ENCODE results near the gene ZNF497. TPM values are rescaled to one million over a fixed set of nuclear protein-coding genes. Genes with fewer than 3 reads are reported as not detected.

ZNF497 gene
- polyA plus RNA-seq, 1 of the 3 experiments (the other 2 are of a cell fraction) = 1.1 TPM

DNA sequence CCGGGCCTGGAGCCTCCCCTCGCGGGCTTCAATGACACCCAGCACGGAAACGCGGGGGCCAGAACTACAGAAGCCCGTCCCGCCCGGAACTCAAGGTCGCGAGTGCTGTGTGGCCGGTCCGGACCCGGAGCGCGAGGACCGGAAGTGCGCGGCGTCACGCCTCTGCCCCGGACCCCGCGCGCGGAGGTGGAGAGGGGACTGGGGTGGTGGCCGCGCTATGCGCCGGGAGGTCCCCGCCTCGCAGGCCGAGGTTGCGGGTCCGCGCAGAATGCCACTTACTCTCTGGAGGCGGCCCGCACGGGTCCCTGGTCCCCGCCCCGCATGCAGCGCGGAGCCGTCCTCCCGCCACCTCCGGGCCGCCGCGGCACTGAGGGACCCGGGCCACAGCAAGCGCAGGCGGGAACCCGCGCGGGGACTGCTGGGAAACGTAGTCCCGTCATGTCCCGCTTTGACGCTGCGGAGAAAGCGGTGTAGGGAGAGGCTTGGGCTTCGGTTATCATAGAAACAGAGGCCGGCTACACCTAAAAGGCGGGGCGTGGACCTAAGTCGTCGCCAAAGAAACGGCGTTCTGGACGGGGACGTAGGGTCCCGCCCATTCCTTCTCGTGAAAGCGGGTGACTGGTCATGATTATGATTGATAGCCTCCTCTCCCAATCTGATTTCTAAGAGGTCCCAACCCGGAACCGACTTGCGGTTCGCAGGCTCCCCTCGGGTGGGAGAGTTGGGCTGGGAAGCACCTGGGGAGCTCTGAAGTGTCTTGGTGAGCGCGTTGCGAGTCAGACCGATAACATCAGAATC, 18.3 kb upstream of the ZNF497 start, which contains the start of gene ZNF837:
Gene ZNF837, minus strand, starts transcription at position 369 of the 798 bp plus-strand sequence. CDS start 11,698 bp downstream, outside the sequence.
- H3K4me1 ChIP-seq (ENCODE audit: control insufficient read depth in 1 of 2, insufficient read depth in 2 of 2, low read depth in 1 of 2, low read length in 1 of 2) = peaks cover 12 to 28% of the 10 kb centered on the region in 2 experiments; a peak in 2 of 4 replicates
- H3K27me3 ChIP-seq (ENCODE audit: insufficient read depth) = no peaks in the 10 kb centered on the region
- peak within 1 kb of the TSS; percentile 81 to 89 for H3K27ac ChIP-seq (ENCODE audit: low read depth in 2 of 2, low read length in 1 of 2)
- H3K4me2 ChIP-seq = peak within 1 kb of the TSS; percentile 98
- no peaks in the 10 kb centered on the region for H3K9me2 ChIP-seq
- peak within 1 kb of the TSS; percentile 79; the same call in 1 of the 2 replicates for H2AFZ ChIP-seq (ENCODE audit: low read depth)
- peak within 1 kb of the TSS; percentile 84 for H3K9ac ChIP-seq
- H3K36me3 ChIP-seq (replicated peaks in 1 of 2; ENCODE audit: control insufficient read depth in 1 of 2, insufficient read depth in 2 of 2, low read length in 1 of 2) = no peaks in the 10 kb centered on the region
- H4K20me1 ChIP-seq (ENCODE audit: insufficient read depth) = no peaks in the 10 kb centered on the region
- peaks cover 12% of the 10 kb centered on the region for H3F3A ChIP-seq (replicated peaks; ENCODE audit: insufficient read depth)
- ChIA-PET CTCF (interaction anchor here (0.7 to 1.1 kb wide), 3 partner anchors 17 to 139 kb away, joined by 3 read pairs; partner anchors contain the start of gene ZBTB45), POLR2A (interaction anchor here (0.8 to 1.2 kb wide), 3 partner anchors 16 to 19 kb away, joined by 3 to 9 read pairs (median 7); partner anchors contain the start of gene ZNF497)
- no peaks in the 10 kb centered on the region for H3K9me3 ChIP-seq
- WGBS (ENCODE audit: low lambda C conversion rate) = under 1% methylated on average over 26 of the region's 83 CpGs
- peak within 1 kb of the TSS; percentile 56 to 99 for H3K4me3 ChIP-seq (ENCODE audit: low read depth in 2 of 2, low read length in 1 of 2)
- H3K79me2 ChIP-seq (ENCODE audit: insufficient read depth) = peaks cover 26% of the 10 kb centered on the region
- DNase-seq = peak; percentile 93
- TF ChIP-seq NRF1 (IDR thresholded peaks at IDR 0.05; ENCODE audit: low read depth, low read length) = 0 out of 2 replicates have a peak, but pooled peaks have one; percentile 31
- peak; percentile 93 for TF ChIP-seq TAF1 (IDR thresholded peaks at IDR 0.05; ENCODE audit: borderline replicate concordance, low read depth, low read length)
- TF ChIP-seq SMC3 (IDR thresholded peaks at IDR 0.05; ENCODE audit: low read depth, low read length) = no peak; the same call in 1 of the 2 replicates
- TF ChIP-seq, protein P1, sequence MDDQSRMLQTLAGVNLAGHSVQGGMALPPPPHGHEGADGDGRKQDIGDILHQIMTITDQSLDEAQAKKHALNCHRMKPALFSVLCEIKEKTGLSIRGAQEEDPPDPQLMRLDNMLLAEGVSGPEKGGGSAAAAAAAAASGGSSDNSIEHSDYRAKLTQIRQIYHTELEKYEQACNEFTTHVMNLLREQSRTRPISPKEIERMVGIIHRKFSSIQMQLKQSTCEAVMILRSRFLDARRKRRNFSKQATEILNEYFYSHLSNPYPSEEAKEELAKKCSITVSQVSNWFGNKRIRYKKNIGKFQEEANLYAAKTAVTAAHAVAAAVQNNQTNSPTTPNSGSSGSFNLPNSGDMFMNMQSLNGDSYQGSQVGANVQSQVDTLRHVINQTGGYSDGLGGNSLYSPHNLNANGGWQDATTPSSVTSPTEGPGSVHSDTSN (IDR thresholded peaks at IDR 0.05) = peak; percentile 99
- no peak for TF ChIP-seq MEF2A (IDR thresholded peaks at IDR 0.05; ENCODE audit: borderline replicate concordance, low read depth)
- TF ChIP-seq EP300 (IDR thresholded peaks at IDR 0.05; ENCODE audit: borderline replicate concordance in 1 of 2, low read depth in 1 of 2, low read length in 1 of 2) = peak in 1 of 2 experiments; percentile 1; a peak in 1 of 4 replicates
- TF ChIP-seq, protein P2, sequence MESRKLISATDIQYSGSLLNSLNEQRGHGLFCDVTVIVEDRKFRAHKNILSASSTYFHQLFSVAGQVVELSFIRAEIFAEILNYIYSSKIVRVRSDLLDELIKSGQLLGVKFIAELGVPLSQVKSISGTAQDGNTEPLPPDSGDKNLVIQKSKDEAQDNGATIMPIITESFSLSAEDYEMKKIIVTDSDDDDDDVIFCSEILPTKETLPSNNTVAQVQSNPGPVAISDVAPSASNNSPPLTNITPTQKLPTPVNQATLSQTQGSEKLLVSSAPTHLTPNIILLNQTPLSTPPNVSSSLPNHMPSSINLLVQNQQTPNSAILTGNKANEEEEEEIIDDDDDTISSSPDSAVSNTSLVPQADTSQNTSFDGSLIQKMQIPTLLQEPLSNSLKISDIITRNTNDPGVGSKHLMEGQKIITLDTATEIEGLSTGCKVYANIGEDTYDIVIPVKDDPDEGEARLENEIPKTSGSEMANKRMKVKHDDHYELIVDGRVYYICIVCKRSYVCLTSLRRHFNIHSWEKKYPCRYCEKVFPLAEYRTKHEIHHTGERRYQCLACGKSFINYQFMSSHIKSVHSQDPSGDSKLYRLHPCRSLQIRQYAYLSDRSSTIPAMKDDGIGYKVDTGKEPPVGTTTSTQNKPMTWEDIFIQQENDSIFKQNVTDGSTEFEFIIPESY (IDR thresholded peaks at IDR 0.05; ENCODE audit: borderline replicate concordance, low read depth) = peak; percentile 65; the same call in 1 of the 2 replicates
- TF ChIP-seq RFX5 (IDR thresholded peaks at IDR 0.05; ENCODE audit: low read length) = peak; percentile 14; the same call in 1 of the 2 replicates
- TF ChIP-seq CHD2 (IDR thresholded peaks at IDR 0.05; ENCODE audit: low read length, partially characterized antibody) = peak; percentile 67
- peak; percentile 65 for TF ChIP-seq MXI1 (IDR thresholded peaks at IDR 0.05; ENCODE audit: low read depth, low read length)
- TF ChIP-seq, protein P3, sequence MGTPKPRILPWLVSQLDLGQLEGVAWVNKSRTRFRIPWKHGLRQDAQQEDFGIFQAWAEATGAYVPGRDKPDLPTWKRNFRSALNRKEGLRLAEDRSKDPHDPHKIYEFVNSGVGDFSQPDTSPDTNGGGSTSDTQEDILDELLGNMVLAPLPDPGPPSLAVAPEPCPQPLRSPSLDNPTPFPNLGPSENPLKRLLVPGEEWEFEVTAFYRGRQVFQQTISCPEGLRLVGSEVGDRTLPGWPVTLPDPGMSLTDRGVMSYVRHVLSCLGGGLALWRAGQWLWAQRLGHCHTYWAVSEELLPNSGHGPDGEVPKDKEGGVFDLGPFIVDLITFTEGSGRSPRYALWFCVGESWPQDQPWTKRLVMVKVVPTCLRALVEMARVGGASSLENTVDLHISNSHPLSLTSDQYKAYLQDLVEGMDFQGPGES (IDR thresholded peaks at IDR 0.05; ENCODE audit: low read depth, low read length) = peak; percentile 69
- TF ChIP-seq, protein P4, sequence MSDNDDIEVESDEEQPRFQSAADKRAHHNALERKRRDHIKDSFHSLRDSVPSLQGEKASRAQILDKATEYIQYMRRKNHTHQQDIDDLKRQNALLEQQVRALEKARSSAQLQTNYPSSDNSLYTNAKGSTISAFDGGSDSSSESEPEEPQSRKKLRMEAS (IDR thresholded peaks at IDR 0.05; ENCODE audit: low read depth) = peak; percentile 87
- TF ChIP-seq GATA2 (CRISPR knock-in tag; IDR thresholded peaks at IDR 0.05) = no peak
- TF ChIP-seq POLR2AphosphoS5 (IDR thresholded peaks at IDR 0.05; ENCODE audit: low read depth, low read length) = peak; percentile 67
- TF ChIP-seq, protein P5, sequence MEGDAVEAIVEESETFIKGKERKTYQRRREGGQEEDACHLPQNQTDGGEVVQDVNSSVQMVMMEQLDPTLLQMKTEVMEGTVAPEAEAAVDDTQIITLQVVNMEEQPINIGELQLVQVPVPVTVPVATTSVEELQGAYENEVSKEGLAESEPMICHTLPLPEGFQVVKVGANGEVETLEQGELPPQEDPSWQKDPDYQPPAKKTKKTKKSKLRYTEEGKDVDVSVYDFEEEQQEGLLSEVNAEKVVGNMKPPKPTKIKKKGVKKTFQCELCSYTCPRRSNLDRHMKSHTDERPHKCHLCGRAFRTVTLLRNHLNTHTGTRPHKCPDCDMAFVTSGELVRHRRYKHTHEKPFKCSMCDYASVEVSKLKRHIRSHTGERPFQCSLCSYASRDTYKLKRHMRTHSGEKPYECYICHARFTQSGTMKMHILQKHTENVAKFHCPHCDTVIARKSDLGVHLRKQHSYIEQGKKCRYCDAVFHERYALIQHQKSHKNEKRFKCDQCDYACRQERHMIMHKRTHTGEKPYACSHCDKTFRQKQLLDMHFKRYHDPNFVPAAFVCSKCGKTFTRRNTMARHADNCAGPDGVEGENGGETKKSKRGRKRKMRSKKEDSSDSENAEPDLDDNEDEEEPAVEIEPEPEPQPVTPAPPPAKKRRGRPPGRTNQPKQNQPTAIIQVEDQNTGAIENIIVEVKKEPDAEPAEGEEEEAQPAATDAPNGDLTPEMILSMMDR (IDR thresholded peaks at IDR 0.05) = no peak
- peak; percentile 74; the same call in 1 of the 2 replicates for TF ChIP-seq YY1 (IDR thresholded peaks at IDR 0.05; ENCODE audit: low read depth)
- TF ChIP-seq GABPA (IDR thresholded peaks at IDR 0.05; ENCODE audit: low read depth) = peak; percentile 96
- TF ChIP-seq ELF1 (IDR thresholded peaks at IDR 0.05) = peak; percentile 97
- peak; percentile 72 for TF ChIP-seq FOXJ3 (CRISPR knock-in tag; IDR thresholded peaks at IDR 0.05)
- TF ChIP-seq, protein P6, sequence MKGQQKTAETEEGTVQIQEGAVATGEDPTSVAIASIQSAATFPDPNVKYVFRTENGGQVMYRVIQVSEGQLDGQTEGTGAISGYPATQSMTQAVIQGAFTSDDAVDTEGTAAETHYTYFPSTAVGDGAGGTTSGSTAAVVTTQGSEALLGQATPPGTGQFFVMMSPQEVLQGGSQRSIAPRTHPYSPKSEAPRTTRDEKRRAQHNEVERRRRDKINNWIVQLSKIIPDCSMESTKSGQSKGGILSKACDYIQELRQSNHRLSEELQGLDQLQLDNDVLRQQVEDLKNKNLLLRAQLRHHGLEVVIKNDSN (IDR thresholded peaks at IDR 0.05; ENCODE audit: borderline replicate concordance, low read depth) = peak; percentile 76
- no peak for TF ChIP-seq FOXM1 (IDR thresholded peaks at IDR 0.05; ENCODE audit: low read depth)
- 0 out of 2 replicates have a peak, but pooled peaks have one; percentile 63 for TF ChIP-seq SIN3A (IDR thresholded peaks at IDR 0.05; ENCODE audit: borderline replicate concordance, low read depth, low read length)
- peak; percentile 43; the same call in 1 of the 2 replicates for TF ChIP-seq TCF12 (IDR thresholded peaks at IDR 0.05)

Data from SK-N-SH (cell line).